CD4-positive, alpha-beta memory T cell (primary cell): ENCODE results near the gene ZDHHC4. TPM values are rescaled to one million over a fixed set of nuclear protein-coding genes. Genes with fewer than 3 reads are reported as not detected.

Source experiments
- CTCF ChIA-PET: fragments of 350-600 bp; sonication (Branson Sonifier 250); formaldehyde crosslinking; loops from one replicate; lab custom pipeline; 2021; ENCODE audit warnings: inconsistent platforms; ENCODE audit not compliant: partially characterized antibody; lab: Charles Lee
- POLR2A ChIA-PET: fragments of 350-600 bp; sonication (Branson Sonifier 250); formaldehyde crosslinking; loops from one replicate; lab custom pipeline; 2021; ENCODE audit not compliant: partially characterized antibody; lab: Charles Lee
- DNase-seq, 5 donors: peaks; one replicate each; pipeline versions ENCODE4 v3.0.0 to v3.0.0-alpha.2; 2020 to 2022; ENCODE audit warnings: mixed read lengths in 1 of 5
- H3K27ac ChIP-seq: one replicate; pipeline ENCODE4 v1.7.0; 2013; ENCODE audit warnings: low read depth, low read length
- H3K27me3 ChIP-seq: 2 replicates; pipeline ENCODE4 v1.7.0; 2013; ENCODE audit warnings: mild to moderate bottlenecking, low read length, moderate library complexity; ENCODE audit not compliant: insufficient read depth
- H3K36me3 ChIP-seq: 2 replicates; pipeline ENCODE4 v1.7.0; 2013; ENCODE audit warnings: mild to moderate bottlenecking, low read length, moderate library complexity; ENCODE audit not compliant: insufficient read depth
- H3K4me1 ChIP-seq: 2 replicates; pipeline ENCODE4 v1.7.0; 2013; ENCODE audit warnings: mild to moderate bottlenecking, low read length, moderate library complexity; ENCODE audit not compliant: insufficient read depth
- H3K4me3 ChIP-seq, 2 donors: one replicate each; pipeline ENCODE4 v1.7.0; 2013; ENCODE audit warnings: low read length in 2 of 2, mild to moderate bottlenecking in 1 of 2
- H3K9me3 ChIP-seq, 2 donors: one replicate each; pipeline ENCODE4 v1.7.0; 2013; ENCODE audit warnings: low read length in 2 of 2, control low read depth in 1 of 2; ENCODE audit not compliant: control insufficient read depth in 1 of 2
- H3K27ac Mint-ChIP-seq, 7 donors: one replicate each; pipeline ENCODE4 v1.8.0; 2020 to 2021; ENCODE audit warnings: mixed read lengths in 7 of 7, mild to moderate bottlenecking in 6 of 7, inconsistent platforms in 3 of 7, moderate library complexity in 3 of 7
- H3K27me3 Mint-ChIP-seq, 2 donors: one replicate each; pipeline ENCODE4 v1.8.0; 2020 to 2021; ENCODE audit warnings: mixed read lengths in 2 of 2
- H3K36me3 Mint-ChIP-seq, 2 donors: one replicate each; pipeline ENCODE4 v1.8.0; 2020 to 2021; ENCODE audit warnings: mixed read lengths in 2 of 2, inconsistent platforms in 1 of 2, mild to moderate bottlenecking in 1 of 2
- H3K4me1 Mint-ChIP-seq, 4 donors: one replicate each; pipeline ENCODE4 v1.8.0; 2020 to 2021; ENCODE audit warnings: mixed read lengths in 4 of 4, mild to moderate bottlenecking in 1 of 4
- H3K4me3 Mint-ChIP-seq, 8 donors: one replicate each; pipeline ENCODE4 v1.8.0; 2020 to 2021; ENCODE audit warnings: mixed read lengths in 8 of 8, mild to moderate bottlenecking in 7 of 8, moderate library complexity in 6 of 8, inconsistent platforms in 3 of 8
- H3K9me3 Mint-ChIP-seq, 8 donors: one replicate each; pipeline ENCODE4 v1.8.0; 2020 to 2021; ENCODE audit warnings: mixed read lengths in 8 of 8, mild to moderate bottlenecking in 5 of 8, inconsistent platforms in 3 of 8, moderate library complexity in 1 of 8
- intact Hi-C: fragments of 100-400 bp; cut with micrococcal nuclease; formaldehyde crosslinking; loops from one replicate; pipeline ENCODE4 v1.15.1; 2023
- polyA plus RNA-seq, 2 donors: library from polyadenylated mRNA; unstranded; fragments of 300-500 nt; fragmentation: Illumina TruSeq; gene quantifications; one replicate each; pipeline ENCODE4 v1.2.3, GENCODE V29; 2021
- total RNA-seq, 2 experiments: library from RNA; stranded (reverse); gene quantifications; one replicate each; pipeline ENCODE4 v1.2.3, GENCODE V29; 2021

The ZDHHC4 gene
- total RNA-seq, result 10 to 100 TPM; 31.6 to 31.9 TPM
- polyA plus RNA-seq, result 10 to 100 TPM; 52.2 to 80.8 TPM

DNA sequence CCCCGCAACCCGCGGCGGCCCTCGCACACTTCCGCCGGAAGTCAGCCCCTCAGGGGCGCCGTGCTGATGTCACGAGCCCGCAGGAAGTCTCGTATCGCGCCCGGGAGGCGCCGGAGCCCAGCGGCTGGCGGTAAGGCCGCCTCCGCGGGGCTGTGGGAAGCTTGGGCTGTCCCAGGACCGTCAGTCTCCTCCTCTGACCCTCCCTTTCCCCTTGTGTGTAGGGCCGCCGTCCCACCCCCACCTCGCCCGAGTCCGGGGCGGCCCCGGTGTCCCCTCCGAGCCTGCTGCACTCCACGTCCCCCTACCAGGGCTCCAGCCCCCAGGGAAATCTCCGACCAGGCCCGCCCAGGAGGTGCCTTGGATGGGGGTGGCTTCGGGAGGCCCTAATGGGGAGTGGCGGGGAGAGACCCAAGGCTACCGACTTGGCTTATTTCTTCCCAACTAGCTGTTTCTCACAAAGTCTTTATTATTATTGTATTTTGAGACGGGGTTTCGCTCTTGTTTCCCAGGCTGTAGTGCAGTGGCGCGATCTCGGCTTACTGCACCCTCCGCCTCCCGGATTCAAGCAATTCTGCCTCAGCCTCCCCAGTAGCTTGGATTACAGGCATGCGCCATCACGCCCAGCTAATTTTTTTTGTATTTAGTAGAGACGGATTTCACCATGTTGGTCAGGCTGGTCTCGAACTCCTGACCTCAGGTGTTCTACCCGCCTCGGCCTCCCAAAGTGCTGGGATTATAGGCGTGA, at the start of gene ZDHHC4:
Gene ZDHHC4, plus strand, starts transcription at position 86 of the 745 bp plus-strand sequence. CDS start 3,108 bp downstream, outside the sequence.
- Mint-ChIP-seq H3K27me3 (no peaks in the 10 kb centered on the region), H3K4me3 (peak within 1 kb of the TSS; percentile 86 to 94 (median 89)), H3K4me1 (peaks cover 5 to 26% (median 7%) of the 10 kb centered on the region in 4 donors), H3K36me3 (peaks cover 25 to 28% of the 10 kb centered on the region in 2 donors), H3K27ac (peak within 1 kb of the TSS; percentile 88 to 97 (median 94)), H3K9me3 (peaks cover 0 to 2% (median 0%) of the 10 kb centered on the region in 8 donors)
- ChIA-PET POLR2A (interaction anchor here (0.6 to 2.1 kb wide), 7 partner anchors 9 to 130 kb away, joined by 3 to 33 read pairs (median 3); partner anchors contain the start of genes DAGLB and INTS15), CTCF (interaction anchor here (1.3 to 2.7 kb wide), 3 partner anchors 11 to 19 kb away, joined by 3 to 10 read pairs (median 10); partner anchors contain the start of gene INTS15)
- Histone ChIP-seq H3K36me3 (peaks cover 5% of the 10 kb centered on the region), H3K27ac (peak within 1 kb of the TSS; percentile 84), H3K4me3 (peak within 1 kb of the TSS; percentile 36 to 79), H3K9me3 (no peaks in the 10 kb centered on the region), H3K4me1 (peaks cover 12% of the 10 kb centered on the region), H3K27me3 (no peaks in the 10 kb centered on the region)
- intact Hi-C loops, result loop anchor here (1.0 kb wide), 1 partner anchor 13 kb away; the partner anchor contains the start of gene INTS15
- peak; percentile 81 to 83 (median 81) for DNase-seq

DNA sequence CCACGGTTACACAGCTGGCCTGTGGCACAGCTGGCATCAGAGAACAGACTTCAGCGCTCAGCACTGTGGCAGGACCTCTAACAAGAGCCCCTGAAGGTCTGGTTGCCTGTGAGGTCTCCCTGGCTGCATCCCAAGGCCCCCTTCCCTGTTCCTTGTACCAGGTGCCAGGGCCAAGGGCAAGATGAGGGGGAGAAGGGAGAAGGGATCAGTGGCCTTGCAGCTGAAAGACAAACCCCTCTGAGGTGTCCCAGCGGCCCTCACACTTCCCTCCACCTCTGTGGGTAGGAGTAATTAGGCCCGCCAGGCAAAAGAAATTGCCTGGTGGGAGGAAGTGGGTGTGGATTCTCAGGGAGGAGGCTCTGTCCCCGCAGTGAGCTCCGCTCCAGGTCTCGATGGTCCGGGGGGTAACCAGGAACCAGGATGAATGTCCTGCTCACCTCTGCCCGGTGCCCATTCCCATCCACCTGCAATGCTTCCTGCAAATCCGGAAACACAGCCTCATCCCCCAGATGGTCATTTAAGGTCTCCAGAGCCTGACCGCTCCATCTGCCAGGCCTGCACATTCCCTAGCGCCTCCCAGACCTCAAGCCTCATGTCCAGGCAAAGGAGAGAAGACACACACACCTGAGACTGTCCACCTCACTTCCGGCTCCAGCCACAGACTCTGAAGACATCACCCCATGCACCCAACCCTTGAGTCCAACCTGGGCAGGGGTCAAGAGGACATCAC, 48.7 kb upstream of the ZDHHC4 start:
- Mint-ChIP-seq H3K27me3 (peaks cover 7 to 21% of the 10 kb centered on the region in 2 donors), H3K4me3 (peak overlapping the region in 4 of 8 donors; percentile 8 to 52 (median 34)), H3K9me3 (no peaks in the 10 kb centered on the region), H3K27ac (no peak overlapping the region), H3K4me1 (peaks cover 6 to 9% (median 9%) of the 10 kb centered on the region in 4 donors), H3K36me3 (no peaks in the 10 kb centered on the region)
- Histone ChIP-seq H3K4me1 (peaks cover 15% of the 10 kb centered on the region), H3K27ac (no peak overlapping the region), H3K27me3 (no peaks in the 10 kb centered on the region), H3K9me3 (no peaks in the 10 kb centered on the region), H3K36me3 (no peaks in the 10 kb centered on the region), H3K4me3 (no peak overlapping the region)
- no peak for DNase-seq
- CTCF ChIA-PET, result interaction anchor here (1.1 to 2.2 kb wide), 2 partner anchors 62 to 329 kb away, joined by 3 to 8 read pairs; partner anchors contain the start of gene INTS15
- intact Hi-C loops, result no loop called here
- POLR2A ChIA-PET, result no interaction called here

DNA sequence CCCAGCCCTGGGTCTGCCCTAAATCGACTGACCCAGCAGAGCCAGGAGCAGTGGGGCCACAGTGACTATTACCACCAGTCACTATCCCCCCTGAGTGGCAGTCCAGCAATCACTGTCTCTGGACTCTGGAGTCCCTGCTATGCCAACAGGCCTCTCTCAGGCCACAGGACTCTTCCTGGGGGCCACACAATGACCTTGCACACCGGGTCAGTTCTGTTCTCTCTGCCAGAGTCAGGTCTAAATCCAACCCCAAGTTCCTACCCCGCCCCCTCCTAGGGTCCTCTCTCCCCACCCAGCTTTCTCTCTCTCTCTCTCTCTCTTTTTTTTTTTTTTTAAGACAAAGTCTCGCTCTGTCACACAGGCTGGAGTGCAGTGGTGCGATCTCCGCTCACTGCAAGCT, 47.6 kb upstream of the ZDHHC4 start:
- H3K4me3 Mint-ChIP-seq, result peak overlapping the region in 4 of 8 donors; percentile 25 to 59 (median 48)

DNA sequence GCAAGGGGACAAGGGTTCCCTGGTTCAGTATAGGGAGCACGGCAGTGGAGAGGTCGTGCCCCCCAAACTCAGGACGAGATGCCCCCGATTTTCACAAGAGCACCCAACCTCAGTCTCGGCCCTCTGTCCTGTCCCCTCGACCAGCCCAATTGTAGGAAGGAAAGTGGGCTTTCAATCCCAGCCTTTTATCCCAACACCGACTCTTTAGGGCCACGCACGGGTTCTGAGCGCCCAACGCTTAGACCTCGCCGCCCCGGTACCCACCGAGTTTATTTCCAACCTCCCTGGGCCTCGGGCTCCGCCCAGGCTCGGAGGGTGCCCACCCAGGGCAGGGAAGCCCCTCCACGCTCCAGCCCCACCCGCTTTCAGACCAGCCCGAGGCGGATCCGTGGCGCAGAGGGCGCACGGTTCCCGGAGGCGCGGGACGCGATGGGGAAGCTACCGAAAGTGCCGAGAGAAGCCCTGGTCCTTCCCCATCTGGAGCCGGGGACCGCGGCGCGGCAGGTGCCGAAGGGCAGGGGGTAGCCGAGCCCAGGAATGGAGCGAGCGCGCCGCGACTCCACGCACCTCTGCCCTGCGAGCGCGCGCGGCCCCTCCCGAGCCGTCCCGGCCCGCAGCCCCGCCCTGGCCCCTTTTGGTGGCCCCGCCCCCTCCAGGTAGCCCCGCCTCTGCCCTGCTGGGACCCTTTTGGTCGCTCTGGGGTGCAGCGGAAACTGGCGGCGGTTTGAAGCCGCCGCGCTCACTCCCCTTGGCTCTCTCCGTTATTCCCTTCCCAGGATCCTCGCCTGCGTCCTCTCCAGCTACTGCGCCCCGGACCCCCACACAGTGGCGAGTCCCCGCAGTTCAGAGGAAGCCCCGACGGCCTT, 46.4 kb upstream of the ZDHHC4 start:
- Histone ChIP-seq H3K27ac (no peak overlapping the region), H3K27me3 (peaks cover 1% of the 10 kb centered on the region), H3K9me3 (no peaks in the 10 kb centered on the region), H3K36me3 (no peaks in the 10 kb centered on the region), H3K4me3 (no peak overlapping the region), H3K4me1 (peaks cover 15% of the 10 kb centered on the region)
- H3K36me3 Mint-ChIP-seq, result no peaks in the 10 kb centered on the region
- ChIA-PET POLR2A (no interaction called here), CTCF (no interaction called here)
- intact Hi-C loops, result no loop called here
- H3K4me3 Mint-ChIP-seq, result peak overlapping the region; percentile 64 to 80 (median 74)
- no peak overlapping the region for H3K27ac Mint-ChIP-seq
- DNase-seq, result peak in 4 of 5 donors; percentile 15 to 21 (median 18)
- peaks cover 7 to 22% of the 10 kb centered on the region in 2 donors for H3K27me3 Mint-ChIP-seq
- peaks cover 10 to 24% (median 13%) of the 10 kb centered on the region in 4 donors for H3K4me1 Mint-ChIP-seq
- no peaks in the 10 kb centered on the region for H3K9me3 Mint-ChIP-seq

More for the DNA sequence above, 47.6 kb upstream of the ZDHHC4 start:
- peaks cover 7 to 19% of the 10 kb centered on the region in 2 donors for H3K27me3 Mint-ChIP-seq
- intact Hi-C loops, result no loop called here
- H3K4me1 Mint-ChIP-seq, result peaks cover 10 to 17% (median 13%) of the 10 kb centered on the region in 4 donors
- no peaks in the 10 kb centered on the region for H3K36me3 Mint-ChIP-seq
- no peaks in the 10 kb centered on the region for H3K9me3 ChIP-seq
- no peaks in the 10 kb centered on the region for H3K27me3 ChIP-seq
- H3K9me3 Mint-ChIP-seq, result no peaks in the 10 kb centered on the region
- H3K36me3 ChIP-seq, result no peaks in the 10 kb centered on the region
- H3K27ac Mint-ChIP-seq, result no peak overlapping the region
- H3K27ac ChIP-seq, result no peak overlapping the region
- H3K4me1 ChIP-seq, result peaks cover 15% of the 10 kb centered on the region
- ChIA-PET CTCF (no interaction called here), POLR2A (no interaction called here)
- no peak overlapping the region for H3K4me3 ChIP-seq
- DNase-seq, result no peak

DNA sequence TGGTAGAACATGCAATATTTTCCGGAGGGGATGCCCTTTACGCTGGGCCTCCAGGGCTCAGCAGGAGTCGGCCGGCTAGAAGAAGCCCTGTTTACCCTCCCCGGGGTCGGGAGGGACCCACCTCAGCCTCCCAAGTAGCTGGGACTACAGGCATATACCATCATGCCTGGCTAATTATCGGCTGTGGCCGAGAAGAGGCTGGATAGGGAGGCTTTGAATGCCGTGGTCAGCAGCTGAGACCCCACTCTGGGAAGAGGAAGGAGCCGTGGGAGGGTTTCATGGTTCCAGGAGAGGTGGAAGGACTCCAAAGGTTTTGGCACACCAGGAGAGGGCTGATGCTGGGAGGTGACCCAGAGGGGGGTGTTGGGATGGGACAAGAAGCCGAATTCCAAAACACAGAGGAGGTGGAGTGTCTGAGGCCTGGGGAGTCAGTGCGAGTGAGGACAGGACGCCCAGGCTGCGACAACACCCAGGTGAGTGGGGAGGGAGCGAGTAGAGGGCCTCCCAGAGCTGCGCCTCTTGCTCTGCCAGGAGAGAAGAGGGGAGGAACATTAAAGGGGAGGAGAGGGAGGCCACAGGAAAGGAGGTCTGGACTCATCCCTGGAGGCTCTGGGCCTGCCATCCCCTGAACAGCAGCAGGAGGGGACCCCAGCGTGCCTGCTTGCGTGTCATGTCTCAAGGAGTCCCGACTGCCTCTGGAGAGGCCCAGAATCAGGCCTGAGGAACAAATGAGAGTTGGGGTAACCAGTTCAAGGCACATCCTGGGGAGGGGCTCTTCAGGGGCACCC, 45.6 kb upstream of the ZDHHC4 start:
- Histone ChIP-seq H3K36me3 (no peaks in the 10 kb centered on the region), H3K9me3 (no peaks in the 10 kb centered on the region), H3K27ac (no peak overlapping the region), H3K4me1 (peaks cover 14% of the 10 kb centered on the region), H3K27me3 (peaks cover 3% of the 10 kb centered on the region), H3K4me3 (no peak overlapping the region)
- H3K27ac Mint-ChIP-seq, result no peak overlapping the region
- H3K4me1 Mint-ChIP-seq, result peaks cover 10 to 24% (median 13%) of the 10 kb centered on the region in 4 donors
- H3K9me3 Mint-ChIP-seq, result no peaks in the 10 kb centered on the region
- ChIA-PET CTCF (interaction anchor here (1.9 kb wide), 1 partner anchor 8 kb away, joined by 4 read pairs; no protein-coding TSS in a partner anchor), POLR2A (no interaction called here)
- peak overlapping the region in 7 of 8 donors; percentile 51 to 80 (median 61) for H3K4me3 Mint-ChIP-seq
- no peaks in the 10 kb centered on the region for H3K36me3 Mint-ChIP-seq
- intact Hi-C loops, result no loop called here
- no peak for DNase-seq
- H3K27me3 Mint-ChIP-seq, result peaks cover 7 to 22% of the 10 kb centered on the region in 2 donors

DNA sequence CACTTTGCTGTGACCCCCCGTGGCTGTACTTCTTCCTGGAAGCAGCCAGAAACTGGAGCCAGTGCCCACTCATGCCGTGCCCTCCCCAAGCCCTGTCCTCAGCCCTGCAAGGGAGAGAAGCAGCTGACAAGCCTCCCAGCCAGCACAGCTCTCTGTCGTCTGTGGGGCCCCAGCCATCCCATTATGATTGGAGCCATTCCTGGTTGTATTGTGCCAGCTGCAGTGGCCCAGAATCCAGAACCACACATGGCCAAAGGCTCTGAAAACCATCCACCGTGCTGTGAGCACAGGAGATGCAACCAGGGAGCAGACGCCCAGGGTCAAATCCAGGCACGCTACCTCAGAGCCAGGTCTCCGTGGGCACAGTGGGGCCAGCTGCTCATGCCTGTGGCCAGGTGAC, 44.7 kb upstream of the ZDHHC4 start:
- intact Hi-C loops, result no loop called here
- H3K27ac ChIP-seq, result no peak overlapping the region
- H3K4me1 Mint-ChIP-seq, result peaks cover 6 to 16% (median 7%) of the 10 kb centered on the region in 4 donors
- peaks cover 3% of the 10 kb centered on the region for H3K27me3 ChIP-seq
- CTCF ChIA-PET, result interaction anchor here (1.2 to 1.9 kb wide), 2 partner anchors 9 to 17 kb away, joined by 4 to 6 read pairs; no protein-coding TSS in a partner anchor
- H3K27me3 Mint-ChIP-seq, result peaks cover 7 to 15% of the 10 kb centered on the region in 2 donors
- POLR2A ChIA-PET, result no interaction called here
- no peaks in the 10 kb centered on the region for H3K9me3 Mint-ChIP-seq
- DNase-seq, result no peak
- peaks cover 9% of the 10 kb centered on the region for H3K4me1 ChIP-seq
- no peak overlapping the region for H3K4me3 ChIP-seq
- H3K36me3 ChIP-seq, result no peaks in the 10 kb centered on the region
- H3K27ac Mint-ChIP-seq, result no peak overlapping the region
- H3K36me3 Mint-ChIP-seq, result no peaks in the 10 kb centered on the region
- peak overlapping the region in 2 of 8 donors; percentile 8 to 59 for H3K4me3 Mint-ChIP-seq
- H3K9me3 ChIP-seq, result no peaks in the 10 kb centered on the region
